T-helper 22 cell (primary cell): Measurements from ENCODE around the gene THSD4.

Experiments
- DNase-seq: peaks from one replicate; pipeline ENCODE4 v3.0.0-alpha.2; 2020; ENCODE audit warnings: low read depth

The THSD4 gene

GRCh38 chr15:71588746-71589145, 473.5 kb downstream of the THSD4 start:
- no peak for DNase-seq

- no peak for DNase-seq
These were observed 475.8 kb downstream of the THSD4 start for GRCh38 chr15:71591057-71591456.

GRCh38 chr15:71592203-71592602, 476.9 kb downstream of the THSD4 start:
- DNase-seq, result no peak

GRCh38 chr15:71595846-71596553, 480.7 kb downstream of the THSD4 start:
- no peak for DNase-seq

- DNase-seq, result no peak
These were observed 481.4 kb downstream of the THSD4 start for GRCh38 chr15:71596672-71597071.

- no peak for DNase-seq
These were observed 481.9 kb downstream of the THSD4 start for GRCh38 chr15:71597126-71597525.

GRCh38 chr15:71597637-71598036, 482.4 kb downstream of the THSD4 start:
- no peak for DNase-seq

- DNase-seq, result no peak
These were observed 483.5 kb downstream of the THSD4 start for GRCh38 chr15:71598741-71599140.

- no peak for DNase-seq
These were observed 484.3 kb downstream of the THSD4 start for GRCh38 chr15:71599418-71600151.

- DNase-seq, result no peak
These were observed 485.0 kb downstream of the THSD4 start for GRCh38 chr15:71600237-71600636.

GRCh38 chr15:71601038-71601834, 486.0 kb downstream of the THSD4 start:
- no peak for DNase-seq

- DNase-seq, result no peak
These were observed 488.1 kb downstream of the THSD4 start for GRCh38 chr15:71603379-71603778.

- DNase-seq, result no peak
These were observed 492.1 kb downstream of the THSD4 start for GRCh38 chr15:71607383-71607782.

- DNase-seq, result no peak
These were observed 495.7 kb downstream of the THSD4 start for GRCh38 chr15:71610728-71611552.

- DNase-seq, result no peak
These were observed 496.5 kb downstream of the THSD4 start for GRCh38 chr15:71611553-71612396.

- DNase-seq, result no peak
These were observed 497.1 kb downstream of the THSD4 start for GRCh38 chr15:71612397-71612722.

- no peak for DNase-seq
These were observed 497.6 kb downstream of the THSD4 start for GRCh38 chr15:71612869-71613268.

- no peak for DNase-seq
These were observed 507.8 kb downstream of the THSD4 start for GRCh38 chr15:71623111-71623510.

- no peak for DNase-seq
These were observed 511.4 kb downstream of the THSD4 start for GRCh38 chr15:71626596-71627088.

- DNase-seq, result no peak
These were observed 511.9 kb downstream of the THSD4 start for GRCh38 chr15:71627188-71627587.

GRCh38 chr15:71627604-71628003, 512.3 kb downstream of the THSD4 start:
- no peak for DNase-seq
